GM21515 (cell line): ENCODE data around the gene GLT8D1.
"Not testable (repeated sequence)": the region's sequence is repeated elsewhere in the genome, so short reads cannot be mapped to it uniquely, and the experiment has no call there.

Experiments
- ATAC-seq: cut with Tn5 transposase; IDR thresholded peaks from one replicate; pipeline ENCODE4 v1.9.1; 2021; ENCODE audit not compliant: unreplicated experiment

Gene GLT8D1

DNA sequence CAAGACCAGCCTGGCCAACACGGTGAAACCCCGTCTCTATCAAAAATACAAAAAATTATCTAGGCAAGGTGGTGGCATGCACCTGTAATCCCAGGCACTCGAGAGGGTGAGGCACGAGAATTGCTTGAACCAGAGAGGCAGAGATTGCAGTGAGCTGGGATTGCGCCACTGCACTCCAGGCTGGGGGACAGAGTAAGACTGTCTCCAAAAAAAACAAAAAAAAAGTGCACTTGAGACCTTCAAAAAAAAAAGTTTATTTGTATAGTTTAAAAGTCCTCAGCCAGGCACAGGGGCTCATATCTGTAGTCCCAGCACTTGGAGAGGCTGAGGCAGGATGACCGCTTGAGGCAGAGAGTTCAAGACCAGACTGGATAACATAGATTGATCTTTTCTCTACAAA is 22.0 kb downstream of the GLT8D1 start:
- ATAC-seq: no peak

- no peak for ATAC-seq
Observed at GRCh38 chr3:52682016-52682415, 23.6 kb downstream of the GLT8D1 start.

DNA sequence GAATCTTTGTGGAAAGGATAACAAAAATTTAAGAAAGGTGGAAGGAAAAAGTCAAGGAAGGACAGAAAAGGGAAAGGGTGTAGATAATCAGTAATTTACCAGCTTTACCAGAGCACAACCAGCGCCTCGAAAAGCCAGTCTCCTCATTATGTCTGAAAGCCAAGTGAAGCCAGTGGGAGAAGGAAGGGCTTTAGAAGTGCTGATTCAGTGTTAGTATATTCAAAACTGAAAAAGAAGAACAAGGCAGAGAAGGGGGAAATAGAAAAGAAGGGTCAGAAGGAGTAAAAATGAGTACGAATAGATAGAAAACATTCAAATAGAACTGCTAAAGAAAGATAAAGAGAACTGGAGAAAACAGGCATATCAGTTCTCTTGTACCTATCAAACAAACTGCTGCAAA is 24.0 kb downstream of the GLT8D1 start:
- no peak for ATAC-seq

- no peak for ATAC-seq
Observed at GRCh38 chr3:52679811-52680210, 25.8 kb downstream of the GLT8D1 start.

DNA sequence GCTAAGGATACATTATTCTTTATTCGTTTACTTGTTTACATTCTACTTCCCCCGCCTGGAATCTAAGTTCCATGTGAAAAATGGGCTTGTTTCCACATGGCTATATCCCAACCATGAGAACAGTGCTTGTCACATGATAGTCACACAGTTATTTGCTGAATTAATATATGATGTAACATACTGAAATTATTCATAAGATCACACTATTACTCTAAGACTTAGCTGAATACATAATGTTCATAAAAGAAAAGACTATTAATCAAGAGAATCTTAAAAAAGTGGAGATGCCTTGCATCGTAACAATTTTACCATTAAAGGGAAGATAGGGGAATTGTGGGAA is 26.4 kb downstream of the GLT8D1 start:
- no peak for ATAC-seq

DNA sequence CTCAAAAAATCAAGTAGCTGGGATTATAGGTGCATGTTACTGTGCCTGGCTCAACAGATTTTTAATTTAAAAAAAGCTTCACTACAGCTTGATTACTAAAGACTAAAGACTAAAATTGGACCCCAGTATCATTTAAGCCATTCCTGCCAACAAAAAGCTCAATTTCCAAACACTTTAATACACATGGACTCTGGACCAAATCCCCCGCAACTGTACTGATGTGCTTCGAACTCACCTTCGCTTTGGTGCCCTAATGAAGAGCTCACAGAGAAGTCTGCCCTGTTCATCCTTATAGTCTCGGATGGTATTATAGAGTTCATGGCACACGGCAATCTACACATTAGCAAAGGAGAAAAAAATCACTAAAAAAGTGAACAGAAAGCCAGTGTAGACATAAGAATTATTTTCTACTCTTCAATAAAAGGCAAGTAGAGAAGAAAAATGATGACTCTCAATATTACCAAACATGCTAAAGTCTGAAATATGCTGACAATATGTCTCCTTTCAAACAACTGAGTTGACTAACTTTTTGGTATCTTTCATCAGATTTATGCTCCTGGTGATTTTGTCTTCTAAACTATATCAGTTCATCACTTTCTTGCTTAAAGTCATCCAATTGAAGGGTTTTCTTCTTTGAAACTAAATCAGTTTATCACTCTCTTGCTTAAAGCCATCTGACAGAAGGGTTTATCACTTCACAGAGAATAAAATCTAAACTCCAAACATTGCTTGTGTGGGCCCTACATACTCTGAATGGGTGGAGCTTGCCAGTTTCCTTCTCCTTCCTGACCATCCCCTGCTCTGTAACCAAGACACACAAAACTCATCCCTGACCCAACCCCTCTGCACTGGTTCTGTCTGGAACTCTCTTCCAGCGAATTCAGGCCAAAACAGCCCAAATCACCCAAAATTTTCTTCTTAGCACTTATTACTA is 27.1 kb downstream of the GLT8D1 start:
- no peak for ATAC-seq

- not testable (repeated sequence) for ATAC-seq
Observed at GRCh38 chr3:52676201-52676600, 29.4 kb downstream of the GLT8D1 start.

- ATAC-seq: no peak
Observed at GRCh38 chr3:52671676-52672075, 33.9 kb downstream of the GLT8D1 start.

DNA sequence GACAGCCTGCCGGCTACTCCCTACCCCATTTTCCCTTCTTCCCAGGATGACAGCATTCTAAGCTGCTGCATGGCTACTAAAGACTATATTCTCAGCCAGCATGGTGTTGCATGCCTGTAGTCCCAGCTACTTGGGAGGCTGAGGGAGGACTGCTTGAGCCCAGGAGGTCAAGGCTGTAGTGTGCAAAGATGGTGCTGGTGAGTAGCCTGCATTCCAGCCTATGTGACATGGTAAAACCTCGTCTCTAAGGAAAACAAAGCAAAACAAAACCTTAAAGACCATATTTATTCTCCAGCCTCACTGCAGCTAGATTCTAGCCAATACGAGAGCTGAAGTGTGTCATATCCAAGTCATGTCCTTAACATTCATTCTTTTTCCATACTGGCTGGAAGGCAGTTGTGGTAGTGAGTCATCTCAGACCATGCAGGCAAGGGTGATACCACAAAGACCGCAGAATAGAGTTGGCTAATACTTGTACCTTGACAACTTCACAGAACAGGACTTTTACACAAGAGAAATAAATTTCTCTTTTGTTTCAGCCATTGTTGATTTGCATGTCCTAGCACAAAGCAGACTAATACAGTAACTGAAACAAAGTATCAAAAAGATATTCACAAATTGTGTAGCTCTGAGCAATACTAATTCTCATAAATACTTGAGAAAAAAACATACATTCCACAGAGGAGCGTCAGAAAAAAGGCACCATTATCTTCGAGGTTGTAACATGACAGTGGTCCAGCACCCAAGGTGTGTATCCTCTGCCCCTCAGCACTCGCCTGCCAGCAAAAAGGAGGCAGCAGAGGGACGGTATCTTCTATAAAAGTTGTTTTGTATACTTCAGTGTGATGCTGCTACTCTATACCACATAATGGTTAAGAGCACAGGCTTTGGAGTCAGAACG is 34.7 kb downstream of the GLT8D1 start:
- peak; percentile 60 for ATAC-seq

DNA sequence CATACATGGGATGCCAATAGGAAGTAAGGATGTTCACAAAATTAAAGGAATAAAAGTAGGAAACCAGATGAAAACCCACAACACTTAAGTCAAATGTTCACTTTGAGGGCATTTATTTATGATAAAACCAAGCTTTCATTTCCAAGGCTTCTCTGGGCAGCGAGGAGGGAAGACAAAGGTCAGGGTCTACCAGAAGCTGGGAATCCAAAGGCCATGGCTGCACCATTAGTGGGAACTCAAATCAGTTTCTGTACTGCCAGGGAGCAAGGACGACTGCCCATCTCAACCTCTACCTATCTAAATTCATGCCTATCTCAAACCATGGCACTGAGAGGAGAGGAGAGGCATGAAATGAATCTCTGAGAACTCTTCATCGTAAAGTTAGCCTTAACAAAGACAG is 42.5 kb downstream of the GLT8D1 start:
- no peak for ATAC-seq

DNA sequence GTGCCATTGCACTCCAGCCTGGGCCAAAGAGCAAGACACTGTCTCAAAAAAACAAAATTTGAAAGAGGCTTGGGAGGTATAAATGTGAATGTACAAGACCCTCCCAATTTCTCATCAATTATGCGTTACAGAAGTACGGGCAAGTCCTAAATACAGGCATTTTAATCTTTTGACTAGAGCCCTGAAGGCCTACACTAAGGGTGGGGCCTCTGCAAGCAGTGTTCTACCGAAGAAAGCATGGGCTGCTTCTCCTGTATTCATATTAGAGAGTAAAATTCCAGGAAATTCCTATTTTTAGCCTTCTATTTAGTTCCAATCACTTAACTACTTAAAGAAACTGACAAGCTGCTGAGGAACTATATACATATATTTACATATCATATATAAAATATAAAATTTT is 45.5 kb downstream of the GLT8D1 start:
- no peak for ATAC-seq

DNA sequence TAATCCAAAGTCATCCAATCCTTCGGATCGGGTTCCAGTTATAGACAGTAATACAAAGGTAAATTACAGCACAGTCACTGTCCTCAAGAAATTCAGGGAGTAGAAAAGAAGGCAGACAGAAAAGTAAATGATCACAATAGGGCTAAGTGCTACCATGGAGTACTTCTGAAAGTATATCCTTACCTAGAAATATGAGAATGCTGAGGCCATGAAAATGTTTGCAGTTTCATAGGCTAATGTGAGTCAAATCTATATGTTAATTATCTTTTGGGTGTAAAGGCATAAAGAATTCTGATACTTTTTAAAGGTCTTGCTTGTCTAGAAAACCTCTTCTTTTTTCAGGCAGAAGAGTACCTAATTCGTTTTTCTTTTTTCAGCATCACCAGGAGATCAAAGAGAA is 49.7 kb downstream of the GLT8D1 start:
- no peak for ATAC-seq

GRCh38 chr3:52651592-52651991 is 54.0 kb downstream of the GLT8D1 start:
- ATAC-seq: no peak

- ATAC-seq: no peak
Observed at GRCh38 chr3:52650439-52650838, 55.2 kb downstream of the GLT8D1 start.

- ATAC-seq: no peak
Observed at GRCh38 chr3:52649461-52650210, 56.0 kb downstream of the GLT8D1 start.

DNA sequence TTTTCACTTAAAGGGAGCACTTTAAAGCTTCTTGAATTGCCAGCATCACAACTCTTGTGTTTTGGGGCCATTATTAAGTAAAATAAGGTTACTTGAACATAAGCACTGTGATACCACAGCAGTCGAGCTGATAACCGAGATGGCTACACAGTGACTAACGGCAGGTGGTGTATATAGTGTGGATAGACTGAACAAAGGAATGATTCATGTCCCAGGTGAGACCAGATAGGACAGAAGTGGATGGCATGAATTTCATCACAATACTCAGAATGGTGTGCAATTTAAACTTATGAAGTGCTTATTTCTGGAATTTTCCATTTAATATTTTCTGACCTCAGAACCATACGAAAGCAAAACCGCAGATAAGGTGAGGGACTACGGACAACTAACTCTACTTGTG is 60.0 kb downstream of the GLT8D1 start:
- ATAC-seq: no peak
